Islet of Langerhans (tissue), 1 donor: ENCODE measurements around the gene PPP2R3B.

ENCODE experiments used
- FAIRE-seq: peaks from one replicate; lab custom pipeline; 2011; peaks lifted over from hg19 to GRCh38; lab: Jason Lieb, UNC

The PPP2R3B gene

DNA sequence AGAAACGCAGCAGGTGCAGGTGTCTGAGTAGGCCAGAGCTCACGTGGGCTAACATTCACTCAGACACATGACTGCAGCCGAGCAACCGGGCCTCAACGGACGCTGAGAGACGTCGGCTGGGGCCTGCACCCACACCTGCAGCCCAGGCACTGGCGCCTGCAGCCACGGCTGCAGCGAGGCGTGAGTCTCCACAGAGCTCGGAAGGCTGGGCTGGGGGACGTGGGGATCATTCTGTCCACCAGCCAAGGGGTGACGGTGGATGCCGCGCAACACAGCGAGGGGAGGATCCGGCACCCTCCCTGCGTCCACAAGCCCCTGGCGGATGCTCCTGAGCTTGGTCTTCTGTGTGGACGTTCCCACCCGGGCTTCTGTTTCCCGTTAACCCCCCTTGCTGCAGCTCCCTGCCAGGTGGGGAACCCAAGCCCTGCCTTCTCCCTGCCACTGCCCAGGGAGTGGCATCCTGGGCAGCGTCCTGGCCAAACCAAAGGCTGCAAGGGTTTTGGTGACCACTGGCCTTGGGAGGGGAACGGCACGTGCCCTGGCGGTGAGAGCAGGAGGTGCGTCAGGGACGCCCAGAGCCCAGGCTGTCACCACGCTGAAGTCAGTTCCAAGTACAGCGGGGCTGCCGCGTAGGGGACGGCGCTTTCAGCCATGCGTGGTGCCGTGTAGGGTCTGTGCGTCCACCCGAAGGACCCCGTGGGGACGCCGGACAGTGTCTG is 16.3 kb downstream of the PPP2R3B start:
- FAIRE-seq: no peak

DNA sequence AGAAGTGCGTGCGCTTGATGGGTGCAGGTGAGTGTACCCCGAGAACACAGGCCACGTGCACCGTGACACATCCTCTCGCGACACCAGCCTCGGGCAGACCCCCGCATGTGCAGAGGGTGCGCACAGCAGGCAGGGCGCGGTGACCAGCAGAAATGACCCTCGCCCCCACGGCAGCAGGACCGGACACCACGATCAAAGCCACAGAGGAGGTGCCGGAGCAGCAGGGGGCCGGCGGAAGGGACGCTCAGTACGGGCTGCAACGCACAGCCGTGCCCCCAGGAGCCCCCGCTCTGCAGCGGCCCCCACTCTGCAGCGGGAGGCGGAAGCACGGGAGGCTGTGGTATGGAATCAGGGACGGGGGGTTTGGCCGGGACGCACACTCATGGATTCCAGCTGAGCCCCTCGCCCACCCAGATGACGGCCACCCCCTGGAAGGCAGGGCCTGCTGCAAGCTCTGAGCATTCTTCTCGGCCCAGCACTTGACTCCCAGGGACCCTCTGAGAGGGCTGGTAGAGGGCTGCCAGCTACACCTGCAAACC is 17.1 kb downstream of the PPP2R3B start:
- FAIRE-seq: no peak

DNA sequence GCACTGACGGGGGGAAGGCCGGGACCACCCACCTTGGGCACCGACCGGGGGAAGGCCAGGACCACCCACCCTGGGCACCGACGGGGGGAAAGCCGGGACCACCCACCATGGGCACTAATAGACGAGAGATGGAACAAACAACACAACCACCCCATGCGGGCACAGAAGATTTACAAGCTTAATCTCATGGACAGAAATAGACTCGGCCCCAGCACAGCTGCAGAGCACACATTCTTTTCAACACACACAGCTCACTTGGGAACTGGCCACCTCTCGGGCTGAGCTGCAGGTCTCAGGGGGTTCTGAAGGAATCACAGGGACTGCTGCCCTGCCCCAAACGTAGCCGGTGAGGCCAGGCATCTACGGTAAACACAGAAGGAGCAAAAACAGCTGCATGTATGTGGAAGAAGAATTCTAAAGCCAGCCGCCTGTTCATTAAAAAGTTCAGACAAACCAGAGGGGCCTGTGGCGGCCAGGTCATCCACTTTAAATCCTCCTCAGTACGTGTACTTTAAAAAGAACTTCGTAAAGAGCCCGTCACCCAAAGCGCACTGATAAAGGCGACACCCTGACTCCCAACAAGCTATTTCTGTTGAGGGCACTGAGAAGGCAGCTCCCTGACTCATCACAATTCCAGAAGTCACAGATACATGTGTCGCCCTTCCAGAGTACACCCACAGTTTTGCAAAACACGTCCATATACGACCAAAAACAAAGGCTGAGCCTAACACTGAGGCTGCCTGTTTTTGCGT is 17.7 kb downstream of the PPP2R3B start:
- no peak for FAIRE-seq

DNA sequence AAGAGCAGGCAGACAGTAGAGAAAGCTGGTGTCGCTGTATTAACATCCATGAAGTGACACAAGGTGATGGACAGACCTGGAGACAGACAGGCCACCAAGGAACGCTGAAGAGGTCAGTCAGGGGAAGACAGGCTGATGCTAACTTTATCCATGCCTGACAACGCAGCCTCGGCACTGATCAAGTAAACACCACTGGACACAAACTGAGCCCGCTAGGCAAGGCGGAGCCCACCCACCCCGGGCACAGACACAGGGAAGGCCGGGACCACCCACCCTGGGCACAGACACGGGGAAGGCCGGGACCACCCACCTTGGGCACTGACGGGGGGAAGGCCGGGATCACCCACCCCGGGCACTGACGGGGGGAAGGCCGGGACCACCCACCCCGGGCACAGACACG is 18.8 kb downstream of the PPP2R3B start:
- FAIRE-seq: no peak

DNA sequence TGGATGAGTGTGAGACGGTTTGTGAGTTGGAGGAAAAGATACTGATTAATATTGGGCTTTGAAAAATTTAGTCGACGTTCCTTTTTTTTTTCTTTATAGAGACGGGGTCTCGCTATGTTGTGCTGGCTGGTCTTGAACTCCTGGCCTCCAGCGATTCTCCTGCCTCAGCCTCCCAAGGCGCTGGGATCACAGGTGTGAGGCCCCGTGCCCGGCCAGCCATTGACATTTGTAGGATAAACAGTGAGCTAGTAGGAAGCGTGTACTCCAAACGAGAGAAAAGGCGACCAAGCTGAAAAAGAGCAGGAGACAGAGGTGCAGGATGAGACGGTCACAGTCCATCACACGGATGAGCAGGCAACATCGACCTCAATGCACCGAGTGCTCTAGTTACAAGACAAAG is 19.4 kb downstream of the PPP2R3B start:
- FAIRE-seq: no peak

DNA sequence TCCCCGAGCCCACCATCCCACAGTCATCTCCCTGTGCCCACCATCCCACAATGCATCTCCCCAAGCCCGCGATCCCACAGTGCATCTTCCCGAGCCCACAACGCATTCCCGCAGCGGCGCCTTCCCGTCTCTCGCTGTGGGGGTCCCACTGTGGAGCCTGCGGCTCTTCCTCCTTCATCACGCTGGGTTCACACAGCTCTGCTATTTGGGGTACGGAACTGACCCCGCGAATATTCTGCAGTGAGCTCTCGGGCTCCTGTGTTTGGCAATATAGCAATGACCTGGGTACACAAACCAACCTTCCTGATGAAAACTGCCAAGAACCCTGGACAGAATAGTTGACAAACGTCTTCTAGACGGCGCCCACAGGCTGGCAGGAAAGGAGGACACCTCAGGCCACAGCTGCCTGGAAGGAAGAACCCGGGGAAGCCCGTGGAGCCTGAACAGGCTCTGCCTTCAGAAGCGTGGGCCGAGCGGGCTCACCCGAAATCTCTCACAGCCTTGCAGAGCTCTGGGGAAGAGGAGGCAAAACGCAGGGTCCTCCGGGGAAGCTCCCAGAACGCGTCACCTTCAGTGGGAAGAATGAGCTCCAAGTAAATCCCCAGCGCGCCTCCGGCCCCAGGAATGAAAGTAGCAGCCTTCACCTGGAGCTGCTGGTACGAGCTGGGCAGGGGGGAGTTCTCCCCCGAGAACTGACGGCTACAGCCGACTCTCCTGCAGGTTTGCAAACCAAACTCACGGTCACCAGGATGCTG is 22.9 kb downstream of the PPP2R3B start:
- no peak for FAIRE-seq

DNA sequence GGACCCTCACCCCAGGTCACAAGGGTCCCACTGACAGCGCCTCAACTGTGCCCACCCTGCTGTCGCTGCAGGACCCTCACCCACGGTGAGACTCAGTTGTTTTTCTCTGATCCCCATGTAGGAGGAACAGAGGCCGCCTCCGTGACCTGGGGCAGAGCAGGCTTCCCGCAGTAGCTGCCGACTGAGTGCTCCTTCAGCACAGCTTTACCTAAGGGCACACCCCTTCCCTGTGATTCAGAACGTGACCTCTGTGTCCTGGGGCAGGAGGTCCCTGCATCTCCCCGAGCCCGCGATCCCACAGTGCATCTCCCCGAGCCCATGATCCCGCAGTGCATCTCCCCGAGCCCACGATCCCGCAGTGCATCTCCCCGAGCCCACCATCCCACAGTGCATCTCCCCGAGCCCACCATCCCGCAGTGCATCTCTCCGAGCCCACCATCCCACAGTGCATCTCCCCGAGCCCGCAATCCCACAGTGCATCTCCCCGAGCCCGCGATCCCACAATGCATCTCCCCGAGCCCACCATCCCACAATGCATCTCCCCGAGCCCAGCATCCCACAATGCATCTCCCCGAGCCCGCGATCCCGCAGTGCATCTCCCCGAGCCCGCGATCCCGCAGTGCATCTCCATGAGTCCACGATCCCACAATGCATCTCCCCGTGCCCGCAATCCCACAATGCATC is 23.6 kb downstream of the PPP2R3B start:
- FAIRE-seq: no peak

DNA sequence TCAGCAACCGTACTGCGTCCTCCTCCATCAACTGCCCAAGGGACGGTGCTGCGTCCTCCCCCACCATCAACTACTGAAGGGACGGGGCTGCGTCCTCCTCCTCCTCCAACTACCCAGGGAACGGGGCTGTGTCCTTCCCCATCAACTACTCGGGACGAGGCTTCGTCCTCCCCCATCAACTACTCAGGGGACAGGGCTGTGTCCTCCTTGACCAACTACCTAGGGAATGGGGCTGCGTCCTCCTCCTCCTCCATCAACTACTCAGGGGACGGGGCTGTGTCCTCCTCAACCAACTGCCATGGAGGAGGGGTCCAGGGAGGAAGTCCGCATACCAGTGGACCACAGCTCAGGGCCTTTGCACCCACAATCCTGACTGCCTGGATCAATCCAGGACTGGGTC is 24.4 kb downstream of the PPP2R3B start:
- no peak for FAIRE-seq

DNA sequence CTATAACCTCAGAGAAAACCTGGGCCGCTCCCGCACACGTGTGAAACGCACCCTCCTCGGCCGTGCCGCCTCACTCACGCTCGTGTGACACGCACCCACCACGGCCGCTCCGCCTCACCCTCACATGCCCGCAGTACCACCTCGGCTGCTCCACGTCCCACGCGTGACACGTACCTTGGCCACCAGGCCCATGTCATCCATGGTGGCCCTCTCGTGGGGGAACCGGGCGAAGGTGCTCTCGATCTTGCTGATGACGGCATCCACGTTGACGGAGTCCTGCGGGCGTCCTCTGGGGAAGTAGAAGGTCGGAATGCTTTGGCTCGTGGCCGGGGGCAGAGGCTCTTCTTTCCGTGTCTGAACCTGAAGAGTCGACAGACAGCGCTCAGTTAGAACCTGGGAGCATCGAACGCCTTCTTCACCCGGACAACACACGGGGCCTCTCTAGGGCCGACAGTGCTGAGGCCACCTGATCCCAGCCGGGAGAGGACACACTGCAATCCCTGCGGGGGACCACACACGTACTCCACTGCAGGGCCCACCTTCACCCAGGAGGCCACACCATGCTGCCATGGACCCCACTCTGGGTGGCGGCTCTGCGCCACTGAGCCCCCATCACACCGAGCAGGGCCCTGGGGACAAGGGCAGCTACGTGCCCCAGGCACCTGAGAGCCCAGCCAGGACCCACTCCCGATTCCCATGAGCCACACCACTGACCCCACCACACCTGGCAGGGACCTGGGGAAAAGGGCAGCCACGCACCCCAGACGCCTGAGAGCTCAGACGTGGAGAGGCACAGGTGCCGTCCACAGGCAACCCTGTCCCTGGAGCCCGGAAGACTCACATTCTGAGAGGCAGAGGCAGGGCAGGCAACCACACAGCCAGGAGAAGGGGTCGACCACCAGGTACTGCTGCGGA is 25.2 kb downstream of the PPP2R3B start:
- no peak for FAIRE-seq

DNA sequence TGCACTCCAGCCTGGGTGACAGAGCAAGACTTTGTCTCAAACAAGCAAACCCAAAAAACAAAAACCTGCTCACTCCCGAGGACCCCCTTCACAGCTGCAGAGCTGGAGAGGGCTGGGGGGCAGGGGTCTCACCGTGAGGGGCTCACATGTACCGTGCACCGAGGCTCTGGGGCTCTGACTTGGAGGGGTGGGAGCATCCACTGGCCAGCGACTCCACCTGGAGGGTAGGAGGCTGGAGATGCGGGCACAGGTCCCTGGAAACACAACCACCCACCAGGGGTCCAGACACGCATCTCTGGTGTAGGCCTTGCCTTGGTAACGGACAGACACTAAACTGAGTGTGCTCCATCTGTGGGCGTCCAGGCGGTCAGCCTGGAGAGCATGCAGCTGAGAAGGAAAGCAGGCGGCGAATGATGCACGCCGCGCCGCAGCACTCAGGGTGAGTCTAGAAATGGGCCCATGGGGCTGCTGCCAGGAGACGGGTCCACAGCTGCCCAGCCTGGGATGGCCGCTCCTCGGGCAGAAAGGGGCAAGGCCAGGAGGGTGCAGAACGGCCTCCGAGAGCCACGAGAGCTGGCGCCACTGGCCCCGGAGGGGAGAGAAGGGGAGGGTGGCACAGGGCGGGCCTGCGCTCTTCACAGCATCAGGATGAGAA is 26.1 kb downstream of the PPP2R3B start:
- no peak for FAIRE-seq

DNA sequence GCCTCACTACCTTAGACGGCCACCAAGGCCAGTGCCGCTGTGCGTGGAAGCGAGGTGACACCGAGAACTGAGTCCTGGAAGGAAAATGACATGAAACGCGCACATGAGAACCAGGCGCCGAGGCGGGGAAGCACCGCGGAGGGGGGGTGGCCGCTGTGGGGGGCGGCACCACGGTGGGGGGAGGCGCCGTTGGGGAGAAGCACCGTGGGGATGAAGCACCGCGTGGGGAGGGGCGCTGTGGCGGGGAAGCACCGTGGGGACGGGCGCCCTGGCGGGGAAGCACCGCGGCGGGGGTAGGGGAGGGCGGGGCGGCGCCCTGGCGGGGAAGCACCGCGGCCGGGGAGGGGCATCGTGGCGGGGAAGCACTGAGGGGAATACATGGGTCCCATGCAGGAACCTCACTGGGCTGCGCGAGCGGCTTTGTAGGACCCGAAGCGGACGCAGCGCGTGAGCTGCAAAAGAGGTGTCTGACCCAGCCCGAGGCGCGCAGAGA is 28.0 kb downstream of the PPP2R3B start:
- FAIRE-seq: no peak

DNA sequence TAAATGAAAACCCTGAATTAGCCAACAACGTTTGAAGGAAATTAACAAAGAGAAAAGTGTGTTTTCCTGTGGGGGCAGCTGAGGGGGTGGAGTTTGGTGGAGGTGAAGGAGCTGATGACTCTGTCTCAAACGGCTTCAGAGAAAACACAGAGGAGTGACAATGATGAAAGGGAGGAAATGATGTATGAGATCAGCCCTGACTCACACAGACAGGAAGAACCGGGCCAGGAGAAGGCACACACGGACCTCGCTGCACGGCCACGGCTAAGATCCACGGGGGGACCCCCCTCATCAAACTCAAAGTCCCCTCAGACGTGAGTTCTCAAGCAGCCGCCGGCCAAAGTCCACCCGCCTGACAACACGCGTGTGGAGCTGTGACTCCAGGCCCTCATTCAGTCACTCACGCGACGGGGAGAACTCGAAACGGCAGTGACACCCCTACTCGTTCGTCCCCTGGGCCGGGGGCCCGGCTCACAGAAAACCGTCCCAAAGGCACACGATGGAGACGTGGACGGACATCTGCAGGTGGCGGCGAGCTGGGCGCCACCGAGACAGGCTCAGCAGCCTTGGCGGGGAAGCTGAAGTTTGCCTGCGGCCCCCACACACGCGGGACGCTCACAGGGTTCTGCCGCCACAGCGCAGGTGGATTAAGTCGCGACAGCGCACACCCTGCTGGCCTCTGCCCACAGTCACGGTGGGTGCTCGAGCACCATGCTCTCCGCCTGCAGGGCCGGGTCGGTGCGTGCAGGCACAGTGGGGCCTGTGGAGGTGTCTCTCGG is 28.8 kb downstream of the PPP2R3B start:
- FAIRE-seq: no peak

DNA sequence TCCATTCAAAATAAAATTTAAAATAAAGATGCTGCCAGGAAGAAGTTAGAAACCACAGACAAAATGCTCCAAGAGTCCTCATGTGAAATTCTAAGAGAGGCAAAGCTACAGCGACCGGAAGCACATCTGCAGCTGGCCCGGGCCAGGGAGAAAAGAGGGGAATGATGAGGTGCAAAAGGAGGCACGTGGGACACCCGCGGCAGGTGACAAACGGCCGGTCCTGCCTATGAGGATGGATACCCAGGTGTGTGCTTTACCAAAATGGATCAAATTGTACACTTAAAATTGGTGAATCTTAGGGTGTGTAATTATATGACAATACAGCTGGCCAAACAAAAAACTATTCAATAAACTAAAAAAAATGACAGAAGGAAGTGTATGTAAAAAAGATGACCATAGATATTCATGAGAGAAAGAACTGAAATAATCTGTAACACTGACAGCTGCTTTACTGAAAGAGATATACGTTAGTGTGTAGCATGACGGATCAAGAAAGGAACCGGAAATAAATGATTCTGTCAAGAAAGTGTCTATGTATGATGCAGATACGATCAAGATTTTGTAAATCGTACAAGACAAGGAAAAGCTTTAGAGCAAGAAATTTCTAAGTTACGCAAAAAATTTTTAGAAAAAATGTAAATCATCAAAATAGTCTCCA is 29.5 kb downstream of the PPP2R3B start:
- FAIRE-seq: no peak

DNA sequence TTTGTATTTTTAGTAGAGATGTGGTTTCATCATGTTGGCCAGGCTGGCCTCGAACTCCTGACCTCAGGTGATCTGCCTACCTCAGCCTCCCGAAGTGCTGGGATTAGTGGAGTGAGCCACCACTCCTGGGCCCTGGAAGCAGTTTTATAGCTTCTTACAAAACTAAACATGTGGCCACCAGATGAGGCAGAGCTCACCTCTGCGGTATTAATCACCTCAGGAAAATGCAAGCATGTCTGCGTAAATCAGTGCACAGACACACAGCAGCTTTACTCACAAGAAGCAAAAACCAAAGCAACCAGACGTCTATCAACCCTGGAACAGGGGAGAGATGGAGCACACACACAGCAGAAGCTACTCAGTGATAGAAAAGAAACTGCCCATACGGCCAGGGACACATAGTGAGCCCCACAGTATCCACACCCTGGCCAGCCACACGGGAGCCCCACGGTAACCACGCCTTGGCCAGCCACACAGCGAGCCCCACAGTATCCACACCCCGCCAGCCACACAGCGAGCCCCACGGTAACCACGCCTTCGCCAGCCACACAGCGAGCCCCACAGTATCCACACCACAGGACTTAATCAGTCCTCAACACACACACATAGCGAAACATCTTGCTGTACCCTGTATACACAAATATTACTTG is 30.2 kb downstream of the PPP2R3B start:
- FAIRE-seq: no peak

DNA sequence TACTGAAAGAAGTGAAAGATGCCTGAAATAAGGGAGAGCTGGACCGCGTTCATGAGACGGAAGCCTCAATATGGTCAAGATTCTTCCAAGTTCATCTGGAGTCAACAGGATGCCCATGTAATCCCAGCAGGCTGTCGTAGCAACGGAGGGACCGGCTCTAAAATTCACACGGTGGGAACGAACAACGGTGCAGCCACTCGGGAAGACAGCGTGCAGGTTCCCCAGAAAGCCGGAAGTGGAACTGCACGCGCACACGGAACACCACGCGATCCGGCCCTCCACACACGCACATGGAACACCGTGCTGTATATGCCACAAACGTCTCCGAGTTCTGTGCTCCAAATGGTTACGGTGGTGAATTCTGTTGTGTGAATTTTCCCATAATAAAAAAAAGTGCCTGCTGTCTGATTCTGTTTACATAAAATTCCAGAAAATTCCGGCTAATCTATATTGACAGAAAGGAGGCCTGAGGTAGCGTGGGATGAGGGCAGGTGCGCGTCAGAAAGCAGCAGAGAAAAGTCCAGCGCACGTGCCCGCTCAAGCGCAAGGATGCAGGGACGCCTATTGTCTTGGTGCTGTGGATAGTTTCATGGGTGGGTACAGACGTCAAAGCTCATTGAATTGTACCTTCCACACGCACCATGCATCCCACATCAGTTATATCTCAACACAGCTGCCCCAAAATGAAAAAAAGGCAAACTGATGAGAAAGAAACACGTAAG is 31.2 kb downstream of the PPP2R3B start:
- FAIRE-seq: no peak

DNA sequence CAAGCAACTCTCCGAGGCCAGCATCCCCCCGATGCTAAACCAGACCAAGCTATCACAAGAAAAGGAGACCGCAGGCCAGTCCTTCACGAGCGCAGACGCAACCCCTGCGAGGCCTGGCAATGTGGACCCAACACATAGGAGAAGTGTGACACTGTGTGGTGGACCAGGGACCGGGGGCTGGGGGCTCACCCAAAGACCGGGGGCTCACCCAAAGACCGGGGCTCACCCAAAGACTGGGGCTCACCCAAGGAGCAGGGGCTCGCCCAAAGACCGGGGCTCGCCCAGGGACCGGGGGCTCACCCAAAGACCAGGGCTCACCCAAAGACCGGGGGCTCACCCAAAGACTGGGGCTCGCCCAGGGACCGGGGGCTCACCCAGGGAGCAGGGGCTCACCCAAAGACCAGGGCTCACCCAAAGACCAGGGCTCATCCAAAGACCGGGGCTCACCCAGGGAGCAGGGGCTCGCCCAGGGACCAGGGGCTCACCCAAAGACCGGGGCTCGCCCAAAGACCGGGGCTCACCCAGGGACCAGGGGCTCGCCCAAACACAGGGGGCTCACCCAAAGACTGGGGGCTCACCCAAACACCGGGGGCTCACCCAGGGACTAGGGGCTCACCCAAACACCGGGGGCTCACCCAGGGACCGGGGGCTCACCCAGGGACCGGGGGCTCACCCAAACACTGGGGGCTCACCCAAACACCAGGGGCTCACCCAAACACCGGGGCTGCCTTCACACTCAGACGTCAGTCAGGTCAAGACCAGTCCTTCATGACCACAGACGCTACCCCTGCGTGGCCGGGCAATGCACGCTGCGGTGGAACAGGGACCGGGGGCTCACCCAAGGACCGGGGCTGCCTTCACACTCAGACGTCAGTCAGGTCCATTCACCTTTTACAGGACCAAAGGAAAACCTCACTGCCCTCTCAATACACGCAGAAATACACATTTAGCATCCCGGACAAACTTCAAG is 32.9 kb downstream of the PPP2R3B start:
- FAIRE-seq: no peak
